Activated CD8-positive, alpha-beta T cell treated with anti-CD3 and anti-CD28 coated beads for 36 hours (primary cell): ENCODE results near the gene COL8A1. TPM values are rescaled to one million over a fixed set of nuclear protein-coding genes. Genes with fewer than 3 reads are reported as not detected.

Source experiments
- ATAC-seq: fragments of 200-7000 bp; cut with Tn5 transposase; one replicate; pipeline ENCODE4 v1.10.0; 2021; ENCODE audit warnings: mild to moderate bottlenecking, moderate library complexity
- CTCF ChIA-PET: fragments of 350-600 bp; sonication (Branson Sonifier 250); formaldehyde crosslinking; loops from one replicate; lab custom pipeline; 2021; ENCODE audit warnings: antibody characterized with exemption; lab: Charles Lee
- POLR2A ChIA-PET: fragments of 350-600 bp; sonication (Branson Sonifier 250); formaldehyde crosslinking; loops from one replicate; lab custom pipeline; 2021; ENCODE audit warnings: antibody characterized with exemption; lab: Charles Lee
- DNase-seq: peaks from one replicate; pipeline ENCODE4 v3.0.0-alpha.2; 2020
- H3K27ac Mint-ChIP-seq: one replicate; pipeline ENCODE4 v1.8.0; 2021; ENCODE audit warnings: mild to moderate bottlenecking, mixed read lengths
- H3K27me3 Mint-ChIP-seq: one replicate; pipeline ENCODE4 v1.8.0; 2021; ENCODE audit warnings: mixed read lengths
- H3K36me3 Mint-ChIP-seq: one replicate; pipeline ENCODE4 v1.8.0; 2021; ENCODE audit warnings: low read depth, mixed read lengths
- H3K4me1 Mint-ChIP-seq: one replicate; pipeline ENCODE4 v1.8.0; 2021; ENCODE audit warnings: low read depth, mixed read lengths
- H3K4me3 Mint-ChIP-seq: one replicate; pipeline ENCODE4 v1.8.0; 2021; ENCODE audit warnings: mild to moderate bottlenecking, moderate library complexity, mixed read lengths
- H3K9me3 Mint-ChIP-seq: one replicate; pipeline ENCODE4 v1.8.0; 2021; ENCODE audit warnings: mixed read lengths
- CTCF ChIP-seq: fragments of 200-600 bp; IDR thresholded peaks from one replicate; pipeline ENCODE4 v1.8.0; 2022; ENCODE audit warnings: antibody characterized with exemption, mild to moderate bottlenecking
- intact Hi-C: fragments of 100-400 bp; cut with micrococcal nuclease; formaldehyde crosslinking; loops from one replicate; pipeline ENCODE4 v1.10.0; 2022
- total RNA-seq, 2 experiments: library from RNA; stranded (reverse); gene quantifications; one replicate each; pipeline ENCODE4 v1.2.3, GENCODE V29; 2021

COL8A1 gene
- total RNA-seq, 2 experiments from 2014 or later = not detected

- ChIA-PET POLR2A (no interaction called here), CTCF (interaction anchor here (1.1 to 2.8 kb wide), 4 partner anchors 12 to 97 kb away, joined by 3 to 11 read pairs (median 4); no protein-coding TSS in a partner anchor)
- peak; percentile 64 for TF ChIP-seq CTCF
- intact Hi-C loops = no loop called here
- Mint-ChIP-seq H3K4me3 (no peak overlapping the region), H3K36me3 (no peaks in the 10 kb centered on the region), H3K9me3 (no peaks in the 10 kb centered on the region), H3K27ac (no peak overlapping the region), H3K4me1 (no peaks in the 10 kb centered on the region), H3K27me3 (peaks cover 2% of the 10 kb centered on the region)
- DNase-seq (peak; percentile 32), ATAC-seq (peak; percentile 78)
Observed at GRCh38 chr3:99789011-99789721, 150.8 kb downstream of the COL8A1 start.

GRCh38 chr3:99794485-99794884 is 156.1 kb downstream of the COL8A1 start:
- intact Hi-C loops = no loop called here
- no peak for TF ChIP-seq CTCF
- H3K4me3 Mint-ChIP-seq = no peak overlapping the region
- ChIA-PET CTCF (no interaction called here), POLR2A (no interaction called here)
- H3K9me3 Mint-ChIP-seq = no peaks in the 10 kb centered on the region
- ATAC-seq (no peak), DNase-seq (no peak)
- no peaks in the 10 kb centered on the region for H3K4me1 Mint-ChIP-seq
- H3K36me3 Mint-ChIP-seq = no peaks in the 10 kb centered on the region
- H3K27me3 Mint-ChIP-seq = no peaks in the 10 kb centered on the region
- no peak overlapping the region for H3K27ac Mint-ChIP-seq

GRCh38 chr3:99795573-99795972 is 157.2 kb downstream of the COL8A1 start:
- Mint-ChIP-seq H3K27me3 (no peaks in the 10 kb centered on the region), H3K9me3 (no peaks in the 10 kb centered on the region), H3K4me3 (no peak overlapping the region), H3K4me1 (no peaks in the 10 kb centered on the region), H3K27ac (no peak overlapping the region), H3K36me3 (no peaks in the 10 kb centered on the region)
- ChIA-PET CTCF (no interaction called here), POLR2A (no interaction called here)
- ATAC-seq (no peak), DNase-seq (no peak)
- TF ChIP-seq CTCF = no peak
- intact Hi-C loops = no loop called here

- ChIA-PET CTCF (no interaction called here), POLR2A (no interaction called here)
- no peak for DNase-seq
Observed at GRCh38 chr3:99799422-99799821, 161.0 kb downstream of the COL8A1 start.

More at GRCh38 chr3:99799422-99799821, 161.0 kb downstream of the COL8A1 start:
- peaks cover 2% of the 10 kb centered on the region for H3K9me3 Mint-ChIP-seq
- no peak for TF ChIP-seq CTCF
- no peaks in the 10 kb centered on the region for H3K27me3 Mint-ChIP-seq
- intact Hi-C loops = no loop called here
- ATAC-seq = no peak
- no peak overlapping the region for H3K27ac Mint-ChIP-seq
- H3K4me3 Mint-ChIP-seq = no peak overlapping the region
- H3K36me3 Mint-ChIP-seq = peaks cover 4% of the 10 kb centered on the region
- no peaks in the 10 kb centered on the region for H3K4me1 Mint-ChIP-seq
